HG02981 (cell line): ENCODE data around the gene DUSP14.

Experiments used
- ATAC-seq: cut with Tn5 transposase; IDR thresholded peaks from one replicate; pipeline ENCODE4 v1.9.1; 2021; ENCODE audit warnings: mild to moderate bottlenecking, moderate library complexity; ENCODE audit not compliant: unreplicated experiment

DUSP14 gene

GRCh38 chr17:37553401-37553966, 63.8 kb downstream of the DUSP14 start:
- no peak for ATAC-seq

DNA sequence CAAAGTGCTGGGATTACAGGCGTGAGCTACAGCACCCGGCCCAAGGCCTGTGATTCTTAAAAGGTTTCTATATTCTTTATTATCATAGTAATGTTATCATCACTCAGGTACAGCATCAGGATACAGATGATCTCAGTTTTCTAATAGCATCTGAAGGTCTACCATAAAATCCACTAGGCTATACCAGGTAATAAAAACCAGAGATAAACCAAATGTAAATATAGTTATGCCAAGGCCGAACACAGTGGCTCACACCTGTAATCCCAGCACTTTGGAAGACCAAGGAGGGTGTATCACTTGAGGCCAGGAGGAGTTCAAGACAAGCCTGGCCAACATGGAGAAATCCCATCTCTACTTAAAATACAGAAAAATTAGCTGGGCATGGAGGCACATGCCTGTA, 65.7 kb downstream of the DUSP14 start:
- no peak for ATAC-seq

DNA sequence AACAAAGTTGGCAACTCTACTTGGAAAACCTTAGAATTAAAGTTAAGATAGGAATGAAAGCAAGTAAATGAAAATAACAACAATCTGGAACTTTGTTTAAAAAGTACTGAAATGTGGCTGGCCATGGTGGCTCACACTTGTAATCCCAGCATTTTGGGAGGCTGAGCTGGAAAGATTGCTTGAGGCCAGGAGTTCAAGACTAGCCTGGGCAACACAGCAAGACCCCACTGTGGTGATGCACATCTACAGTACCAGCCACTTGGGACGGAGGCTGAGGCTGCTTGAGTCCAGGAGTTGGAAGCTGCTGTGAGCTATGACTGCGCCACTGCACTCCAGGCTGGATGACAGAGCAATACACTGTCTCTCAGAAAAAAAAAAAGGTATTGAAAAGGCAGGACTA, 67.8 kb downstream of the DUSP14 start:
- no peak for ATAC-seq

DNA sequence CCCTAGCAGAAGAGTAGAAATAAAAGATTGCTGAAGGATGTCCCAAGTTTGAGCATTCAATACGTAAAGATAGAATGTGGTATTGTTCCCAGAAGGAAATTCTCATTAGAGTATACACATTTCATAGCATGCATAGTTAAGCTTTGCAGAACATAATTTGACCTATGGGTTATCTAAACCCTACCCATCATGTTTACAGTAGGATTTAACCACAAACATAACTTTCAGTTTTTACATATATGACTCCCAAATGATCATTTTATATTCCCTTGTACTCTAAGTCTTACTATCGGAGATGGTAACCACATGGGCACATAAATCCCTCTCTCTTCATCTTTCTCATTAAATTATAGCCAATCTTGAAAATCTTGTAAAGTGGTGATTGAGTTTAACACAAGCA, 68.6 kb downstream of the DUSP14 start:
- ATAC-seq, result no peak

DNA sequence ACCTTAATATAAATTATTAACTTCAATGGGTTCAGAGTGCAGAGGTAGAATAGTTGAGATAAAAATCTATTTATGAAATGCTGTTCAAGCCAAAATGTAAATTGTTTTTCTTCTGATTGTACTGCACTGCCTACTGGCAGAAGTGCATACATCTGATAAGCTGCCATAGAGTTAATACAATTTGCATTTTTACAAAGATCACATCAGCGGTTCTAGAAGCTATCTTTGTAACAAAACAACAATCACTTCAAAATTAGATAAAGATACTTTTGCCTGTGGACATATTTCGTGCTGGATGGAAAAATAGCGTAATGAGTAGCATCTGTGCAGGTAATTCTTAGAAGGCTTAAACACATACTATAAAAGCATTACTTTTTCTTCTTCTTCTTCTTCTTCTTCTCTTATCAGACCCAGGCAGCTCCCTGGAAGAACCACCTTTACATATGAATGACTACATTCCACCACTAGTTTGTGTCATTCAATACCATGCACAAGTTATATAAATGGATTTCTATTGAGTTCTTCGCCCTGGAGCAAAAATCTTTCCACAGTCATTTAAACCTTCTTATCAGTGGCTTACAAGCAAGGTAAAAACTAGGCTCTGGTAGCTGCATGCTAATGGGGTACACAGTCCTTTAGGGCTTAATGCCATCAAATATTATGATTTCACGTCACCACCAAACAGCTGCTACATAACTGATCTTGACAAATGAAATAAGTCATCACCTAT, 72.5 kb downstream of the DUSP14 start:
- no peak for ATAC-seq
